ENCODE results near the gene DNTTIP2. TPM values are rescaled to one million over a fixed set of nuclear protein-coding genes. Genes with fewer than 3 reads are reported as not detected.
A peak's percentile ranks its signal among the peaks of the same experiment; 100 is the strongest.

DNTTIP2 gene
- polyA plus RNA-seq (2011; rRNA removed) (41.5 and 45.7 TPM in 2 replicates), polyA plus RNA-seq (2017; fragmentation: RNase III; extraction: RNeasy Plus Mini Kit Qiagen cat#74134 plus additional on column Dnase treatment) (39.1 to 42.0 TPM (median 40.6 TPM) in 3 replicates), polyA minus RNA-seq (2011; rRNA and poly(A)+ RNA removed) (18.8 and 19.2 TPM in 2 replicates)
- polyA plus RNA-seq (2012; cell fraction: cytosol; rRNA removed) = 5.4 and 7.7 TPM in 2 replicates
- polyA plus RNA-seq (2012; cell fraction: nucleus; rRNA removed) = 7.1 and 7.9 TPM in 2 replicates

- FAIRE-seq = no peak
- H3K9me3 ChIP-seq = no peaks in the 10 kb centered on the region
- H3K27ac ChIP-seq = peak within 1 kb of the TSS; percentile 93 to 96
- peaks cover 36% of the 10 kb centered on the region for H3K4me1 ChIP-seq
- peak within 1 kb of the TSS; percentile 93 for H3K4me3 ChIP-seq
- H3K4me2 ChIP-seq = peak within 1 kb of the TSS; percentile 92
- DNase-seq (ENCODE audit: low read depth in 1 of 2, low spot score in 1 of 2) = peak; percentile 82 to 85
- ChIA-PET POLR2A (interaction anchor here (0.7 to 1.1 kb wide), 4 partner anchors 12 to 917 kb away, joined by 3 to 5 read pairs (median 3); no protein-coding TSS in a partner anchor), CTCF (no interaction called here)
- peak; percentile 56 to 83; a peak in 4 of 5 replicates for TF ChIP-seq JUN (IDR thresholded peaks at IDR 0.05)
- TF ChIP-seq KDM5A (IDR thresholded peaks at IDR 0.05) = peak; percentile 97
- 0 out of 3 replicates have a peak, but pooled peaks have one; percentile 54 for TF ChIP-seq BCL3 (IDR thresholded peaks at IDR 0.05)
- TF ChIP-seq SREBF2 (IDR thresholded peaks at IDR 0.05) = no peak
- peak; percentile 82; the same call in 1 of the 2 replicates for TF ChIP-seq FOSB (CRISPR knock-in tag; IDR thresholded peaks at IDR 0.05)
- TF ChIP-seq, protein P1, sequence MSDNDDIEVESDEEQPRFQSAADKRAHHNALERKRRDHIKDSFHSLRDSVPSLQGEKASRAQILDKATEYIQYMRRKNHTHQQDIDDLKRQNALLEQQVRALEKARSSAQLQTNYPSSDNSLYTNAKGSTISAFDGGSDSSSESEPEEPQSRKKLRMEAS (IDR thresholded peaks at IDR 0.05) = peak; percentile 75
- TF ChIP-seq FOSL2 (IDR thresholded peaks at IDR 0.05) = no peak
- TF ChIP-seq FOSL2 (CRISPR knock-in tag; IDR thresholded peaks at IDR 0.05) = no peak
- peak; percentile 77 for TF ChIP-seq POLR2A (IDR thresholded peaks at IDR 0.05; ENCODE audit: low read length)
- TF ChIP-seq SMC3 (IDR thresholded peaks at IDR 0.05) = 0 out of 3 replicates have a peak, but pooled peaks have one; percentile 9
- no peak for TF ChIP-seq HOXB5 (CRISPR knock-in tag; IDR thresholded peaks at IDR 0.05)
- TF ChIP-seq, protein P2, sequence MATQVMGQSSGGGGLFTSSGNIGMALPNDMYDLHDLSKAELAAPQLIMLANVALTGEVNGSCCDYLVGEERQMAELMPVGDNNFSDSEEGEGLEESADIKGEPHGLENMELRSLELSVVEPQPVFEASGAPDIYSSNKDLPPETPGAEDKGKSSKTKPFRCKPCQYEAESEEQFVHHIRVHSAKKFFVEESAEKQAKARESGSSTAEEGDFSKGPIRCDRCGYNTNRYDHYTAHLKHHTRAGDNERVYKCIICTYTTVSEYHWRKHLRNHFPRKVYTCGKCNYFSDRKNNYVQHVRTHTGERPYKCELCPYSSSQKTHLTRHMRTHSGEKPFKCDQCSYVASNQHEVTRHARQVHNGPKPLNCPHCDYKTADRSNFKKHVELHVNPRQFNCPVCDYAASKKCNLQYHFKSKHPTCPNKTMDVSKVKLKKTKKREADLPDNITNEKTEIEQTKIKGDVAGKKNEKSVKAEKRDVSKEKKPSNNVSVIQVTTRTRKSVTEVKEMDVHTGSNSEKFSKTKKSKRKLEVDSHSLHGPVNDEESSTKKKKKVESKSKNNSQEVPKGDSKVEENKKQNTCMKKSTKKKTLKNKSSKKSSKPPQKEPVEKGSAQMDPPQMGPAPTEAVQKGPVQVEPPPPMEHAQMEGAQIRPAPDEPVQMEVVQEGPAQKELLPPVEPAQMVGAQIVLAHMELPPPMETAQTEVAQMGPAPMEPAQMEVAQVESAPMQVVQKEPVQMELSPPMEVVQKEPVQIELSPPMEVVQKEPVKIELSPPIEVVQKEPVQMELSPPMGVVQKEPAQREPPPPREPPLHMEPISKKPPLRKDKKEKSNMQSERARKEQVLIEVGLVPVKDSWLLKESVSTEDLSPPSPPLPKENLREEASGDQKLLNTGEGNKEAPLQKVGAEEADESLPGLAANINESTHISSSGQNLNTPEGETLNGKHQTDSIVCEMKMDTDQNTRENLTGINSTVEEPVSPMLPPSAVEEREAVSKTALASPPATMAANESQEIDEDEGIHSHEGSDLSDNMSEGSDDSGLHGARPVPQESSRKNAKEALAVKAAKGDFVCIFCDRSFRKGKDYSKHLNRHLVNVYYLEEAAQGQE (IDR thresholded peaks at IDR 0.05) = peak; percentile 87
- peak; percentile 28; the same call in 1 of the 2 replicates for TF ChIP-seq CBX8 (IDR thresholded peaks at IDR 0.05)
- peak; percentile 79 for TF ChIP-seq POLR2AphosphoS2 (conservative IDR thresholded peaks at IDR 0.05; ENCODE audit: low read length)
- peak; percentile 67; the same call in 1 of the 2 replicates for TF ChIP-seq HOXA7 (CRISPR knock-in tag; IDR thresholded peaks at IDR 0.05)
- peak; percentile 80 for TF ChIP-seq HDAC2 (IDR thresholded peaks at IDR 0.05)
- peak; percentile 88 for TF ChIP-seq CHD2 (IDR thresholded peaks at IDR 0.05; ENCODE audit: low read length, partially characterized antibody)
- peak; percentile 58; the same call in 1 of the 2 replicates for TF ChIP-seq GATA3 (IDR thresholded peaks at IDR 0.05; ENCODE audit: borderline replicate concordance)
- no peak for TF ChIP-seq CHD4 (IDR thresholded peaks at IDR 0.05; ENCODE audit: borderline replicate concordance)
- TF ChIP-seq RAD21 (conservative IDR thresholded peaks at IDR 0.05 in 1 of 2, IDR thresholded peaks at IDR 0.05 in 1 of 2) = no peak
- peak; percentile 89 for TF ChIP-seq PHF8 (IDR thresholded peaks at IDR 0.05; ENCODE audit: borderline replicate concordance, low read depth)
- under 1% methylated on average over 38 of the region's 50 CpGs for WGBS (ENCODE audit: missing lambda C conversion rate)
- ATAC-seq = peak; percentile 77 to 85
These were observed at the start of gene DNTTIP2 for GRCh38 chr1:93878889-93879586. Gene DNTTIP2, minus strand, starts transcription at chr1:93879206. Its CDS starts 58 bp downstream, at chr1:93879148.

DNA sequence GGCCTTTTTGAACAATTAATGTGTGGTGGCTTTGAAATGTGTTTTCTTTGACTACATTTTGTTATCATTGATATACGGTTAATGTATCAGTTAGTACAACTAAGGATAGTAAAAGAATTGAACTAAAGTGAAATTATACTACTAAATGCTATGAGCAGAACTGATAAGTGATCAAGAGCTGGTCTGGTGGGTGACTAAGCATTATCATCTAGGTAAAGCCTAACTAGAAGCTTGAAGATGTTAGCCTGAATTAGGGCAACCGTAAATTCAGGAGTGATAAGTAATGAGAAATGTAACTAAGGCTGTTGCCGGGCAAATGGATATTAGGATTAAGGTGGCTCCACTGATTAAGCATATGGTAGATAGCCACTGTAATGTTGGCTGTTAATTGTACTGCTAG is 46.2 kb upstream of the DNTTIP2 start:
- ChIA-PET POLR2A (no interaction called here), CTCF (interaction anchor here (1.4 to 1.9 kb wide), 2 partner anchors 16 to 101 kb away, joined by 4 to 5 read pairs; partner anchors contain the start of gene GCLM)
- TF ChIP-seq ESRRA (IDR thresholded peaks at IDR 0.05; ENCODE audit: borderline replicate concordance, low read length) (no peak), EHMT2 (IDR thresholded peaks at IDR 0.05; ENCODE audit: low read depth) (no peak), FOSL2 (IDR thresholded peaks at IDR 0.05) (no peak), FOSL2 (CRISPR knock-in tag; IDR thresholded peaks at IDR 0.05) (no peak), HEYL (CRISPR knock-in tag; IDR thresholded peaks at IDR 0.05) (no peak), CBX8 (IDR thresholded peaks at IDR 0.05) (no peak), FOXS1 (CRISPR knock-in tag; IDR thresholded peaks at IDR 0.05) (no peak), BHLHE40 (IDR thresholded peaks at IDR 0.05; ENCODE audit: low read depth, low read length) (no peak), KDM1A (IDR thresholded peaks at IDR 0.05; ENCODE audit: low read depth) (no peak), NPAS2 (CRISPR knock-in tag; IDR thresholded peaks at IDR 0.05; ENCODE audit: borderline replicate concordance) (no peak), POLR2A (IDR thresholded peaks at IDR 0.05; ENCODE audit: low read length) (no peak), EHF (CRISPR knock-in tag; IDR thresholded peaks at IDR 0.05) (no peak)
- TF ChIP-seq, protein P2 (IDR thresholded peaks at IDR 0.05) = no peak
- no peak for DNase-seq (ENCODE audit: low read depth in 1 of 2, low spot score in 1 of 2)
- no peaks in the 10 kb centered on the region for H3K4me1 ChIP-seq
- H3K4me2 ChIP-seq = no peak overlapping the region
- no peak for ATAC-seq
- FAIRE-seq = no peak
- 90% methylated on average over 3 of the region's 3 CpGs for WGBS (ENCODE audit: missing lambda C conversion rate)
- H3K27ac ChIP-seq = no peak overlapping the region
- H3K9me3 ChIP-seq = no peaks in the 10 kb centered on the region
- H3K4me3 ChIP-seq = no peak overlapping the region

Measured in A549 (cell line).